GM20431 (cell line): ENCODE results near the gene ZNF697.
"Not testable (repeated sequence)": the region's sequence is repeated elsewhere in the genome, so short reads cannot be mapped to it uniquely, and the experiment has no call there.

ENCODE experiments used
- in situ Hi-C: fragments of 300-500 bp; cut with MseI, MboI; formaldehyde crosslinking; loops from one replicate; pipeline ENCODE4 v1.15.0; 2020; ENCODE audit warnings: low sequenced_read_pairs; ENCODE audit not compliant: unreplicated experiment

ZNF697 gene

GRCh38 chr1:119605686-119606085, 42.4 kb downstream of the ZNF697 start:
- in situ Hi-C loops: no loop called here

GRCh38 chr1:119605080-119605479, 43.0 kb downstream of the ZNF697 start:
- in situ Hi-C loops: not testable (repeated sequence)

- in situ Hi-C loops: loop anchor here (5.0 kb wide), 1 partner anchor 74 kb away; no protein-coding TSS in a partner anchor
Measured at GRCh38 chr1:119603695-119604094, 44.4 kb downstream of the ZNF697 start.

GRCh38 chr1:119603241-119603640, 44.8 kb downstream of the ZNF697 start:
- in situ Hi-C loops: loop anchor here (5.0 kb wide), 1 partner anchor 74 kb away; no protein-coding TSS in a partner anchor

- in situ Hi-C loops: loop anchor here (5.0 kb wide), 1 partner anchor 75 kb away; no protein-coding TSS in a partner anchor
Measured at GRCh38 chr1:119602789-119603188, 45.3 kb downstream of the ZNF697 start.

- in situ Hi-C loops: loop anchor here (5.0 kb wide), 1 partner anchor 75 kb away; no protein-coding TSS in a partner anchor
Measured at GRCh38 chr1:119602169-119602568, 45.9 kb downstream of the ZNF697 start.

- in situ Hi-C loops: loop anchor here (5.0 kb wide), 1 partner anchor 76 kb away; no protein-coding TSS in a partner anchor
Measured at GRCh38 chr1:119600976-119601375, 47.1 kb downstream of the ZNF697 start.

GRCh38 chr1:119600561-119600960, 47.5 kb downstream of the ZNF697 start:
- in situ Hi-C loops: loop anchor here (5.0 kb wide), 1 partner anchor 77 kb away; no protein-coding TSS in a partner anchor

- in situ Hi-C loops: no loop called here
Measured at GRCh38 chr1:119595606-119596005, 52.5 kb downstream of the ZNF697 start.

GRCh38 chr1:119595168-119595567, 52.9 kb downstream of the ZNF697 start:
- in situ Hi-C loops: no loop called here

GRCh38 chr1:119594376-119594775, 53.7 kb downstream of the ZNF697 start:
- in situ Hi-C loops: no loop called here

- in situ Hi-C loops: no loop called here
Measured at GRCh38 chr1:119593805-119594204, 54.3 kb downstream of the ZNF697 start.

GRCh38 chr1:119590393-119590792, 57.7 kb downstream of the ZNF697 start:
- in situ Hi-C loops: no loop called here

- in situ Hi-C loops: no loop called here
Measured at GRCh38 chr1:119588621-119589020, 59.4 kb downstream of the ZNF697 start.

- in situ Hi-C loops: no loop called here
Measured at GRCh38 chr1:119587341-119587740, 60.7 kb downstream of the ZNF697 start.

- in situ Hi-C loops: not testable (repeated sequence)
Measured at GRCh38 chr1:119585801-119586200, 62.3 kb downstream of the ZNF697 start.

GRCh38 chr1:119582801-119583200, 65.3 kb downstream of the ZNF697 start:
- in situ Hi-C loops: no loop called here

GRCh38 chr1:119581076-119581475, 67.0 kb downstream of the ZNF697 start:
- in situ Hi-C loops: not testable (repeated sequence)

GRCh38 chr1:119573886-119574285, 74.2 kb downstream of the ZNF697 start:
- in situ Hi-C loops: no loop called here

- in situ Hi-C loops: not testable (repeated sequence)
Measured at GRCh38 chr1:119569930-119570622, 78.0 kb downstream of the ZNF697 start.
